ENCODE results near the gene UNC79. TPM values are rescaled to one million over a fixed set of nuclear protein-coding genes. Genes with fewer than 3 reads are reported as not detected.
"Not testable (repeated sequence)": the region's sequence is repeated elsewhere in the genome, so short reads cannot be mapped to it uniquely, and the experiment has no call there.

UNC79 gene
- total RNA-seq, 1 donor from 2014 or later: 2.6 TPM

- no peak for DNase-seq (ENCODE audit: low spot score, unreplicated experiment)
- H3K36me3 Mint-ChIP-seq (ENCODE audit: insufficient read depth): peaks cover 6% of the 10 kb centered on the region
- H3K4me1 Mint-ChIP-seq (ENCODE audit: low read depth): no peaks in the 10 kb centered on the region
- H3K27ac Mint-ChIP-seq: no peak overlapping the region
- H3K4me3 Mint-ChIP-seq (ENCODE audit: low read depth): no peak overlapping the region
- H3K27me3 Mint-ChIP-seq: no peaks in the 10 kb centered on the region
- TF ChIP-seq CTCF (IDR thresholded peaks at IDR 0.05; ENCODE audit: unreplicated experiment): no peak
- H3K9me3 Mint-ChIP-seq (ENCODE audit: low read depth): peaks cover 37% of the 10 kb centered on the region
These were observed 91.5 kb downstream of the UNC79 start for GRCh38 chr14:93522221-93522620.

GRCh38 chr14:93525216-93525615 lies 94.5 kb downstream of the UNC79 start:
- DNase-seq (ENCODE audit: low spot score, unreplicated experiment); H3K27me3 Mint-ChIP-seq; H3K4me3 Mint-ChIP-seq (ENCODE audit: low read depth); H3K36me3 Mint-ChIP-seq (ENCODE audit: insufficient read depth); H3K4me1 Mint-ChIP-seq (ENCODE audit: low read depth); H3K27ac Mint-ChIP-seq: not testable (repeated sequence)
- peaks cover 16% of the 10 kb centered on the region for H3K9me3 Mint-ChIP-seq (ENCODE audit: low read depth)

GRCh38 chr14:93525696-93526451 lies 95.1 kb downstream of the UNC79 start:
- Mint-ChIP-seq H3K36me3 (ENCODE audit: insufficient read depth) (no peaks in the 10 kb centered on the region), H3K4me3 (ENCODE audit: low read depth) (no peak overlapping the region), H3K9me3 (ENCODE audit: low read depth) (peaks cover 9% of the 10 kb centered on the region), H3K27ac (no peak overlapping the region), H3K4me1 (ENCODE audit: low read depth) (no peaks in the 10 kb centered on the region), H3K27me3 (no peaks in the 10 kb centered on the region)
- TF ChIP-seq CTCF (IDR thresholded peaks at IDR 0.05; ENCODE audit: unreplicated experiment): no peak
- DNase-seq (ENCODE audit: low spot score, unreplicated experiment): no peak

- H3K4me3 Mint-ChIP-seq (ENCODE audit: low read depth): no peak overlapping the region
- no peak for DNase-seq (ENCODE audit: low spot score, unreplicated experiment)
- no peaks in the 10 kb centered on the region for H3K36me3 Mint-ChIP-seq (ENCODE audit: insufficient read depth)
- no peak for TF ChIP-seq CTCF (IDR thresholded peaks at IDR 0.05; ENCODE audit: unreplicated experiment)
- no peak overlapping the region for H3K27ac Mint-ChIP-seq
- H3K9me3 Mint-ChIP-seq (ENCODE audit: low read depth): no peaks in the 10 kb centered on the region
- H3K27me3 Mint-ChIP-seq: no peaks in the 10 kb centered on the region
- H3K4me1 Mint-ChIP-seq (ENCODE audit: low read depth): no peaks in the 10 kb centered on the region
These were observed 96.5 kb downstream of the UNC79 start for GRCh38 chr14:93527203-93527607.

- H3K27me3 Mint-ChIP-seq: no peaks in the 10 kb centered on the region
- H3K4me1 Mint-ChIP-seq (ENCODE audit: low read depth): no peaks in the 10 kb centered on the region
These were observed 98.3 kb downstream of the UNC79 start for GRCh38 chr14:93528884-93529558.

More at GRCh38 chr14:93528884-93529558, 98.3 kb downstream of the UNC79 start:
- TF ChIP-seq CTCF (IDR thresholded peaks at IDR 0.05; ENCODE audit: unreplicated experiment): no peak
- Mint-ChIP-seq H3K4me3 (ENCODE audit: low read depth) (no peak overlapping the region), H3K27ac (no peak overlapping the region), H3K36me3 (ENCODE audit: insufficient read depth) (no peaks in the 10 kb centered on the region), H3K9me3 (ENCODE audit: low read depth) (no peaks in the 10 kb centered on the region)
- no peak for DNase-seq (ENCODE audit: low spot score, unreplicated experiment)

Measured in progenitor cell of endocrine pancreas (in vitro differentiated cells).